Endothelial cell (in vitro differentiated cells): ENCODE data around the gene TRIM10. TPM values are rescaled to one million over a fixed set of nuclear protein-coding genes. Genes with fewer than 3 reads are reported as not detected.

ENCODE experiments used
- DNase-seq: peaks from one replicate; pipeline ENCODE4 v3.0.0; 2021; ENCODE audit warnings: low spot score
- H3K27ac Mint-ChIP-seq: one replicate; pipeline ENCODE4 v1.8.0; 2021; ENCODE audit warnings: mixed read lengths, inconsistent platforms; ENCODE audit not compliant: unreplicated experiment
- H3K27me3 Mint-ChIP-seq: one replicate; pipeline ENCODE4 v1.8.0; 2021; ENCODE audit warnings: mild to moderate bottlenecking, moderate library complexity, mixed read lengths, inconsistent platforms; ENCODE audit not compliant: unreplicated experiment
- H3K36me3 Mint-ChIP-seq: one replicate; pipeline ENCODE4 v1.8.0; 2021; ENCODE audit warnings: mild to moderate bottlenecking, low read depth, mixed read lengths, inconsistent platforms; ENCODE audit not compliant: unreplicated experiment
- H3K4me1 Mint-ChIP-seq: one replicate; pipeline ENCODE4 v1.8.0; 2021; ENCODE audit warnings: mild to moderate bottlenecking, mixed read lengths, inconsistent platforms; ENCODE audit not compliant: unreplicated experiment
- H3K4me3 Mint-ChIP-seq: one replicate; pipeline ENCODE4 v1.8.0; 2021; ENCODE audit warnings: mild to moderate bottlenecking, mixed read lengths, inconsistent platforms; ENCODE audit not compliant: unreplicated experiment
- H3K9me3 Mint-ChIP-seq: one replicate; pipeline ENCODE4 v1.8.0; 2021; ENCODE audit warnings: mixed read lengths, inconsistent platforms; ENCODE audit not compliant: unreplicated experiment
- CTCF ChIP-seq: fragments of 200-600 bp; sonication (generic); IDR thresholded peaks from one replicate; pipeline ENCODE4 v1.5.0; 2021; ENCODE audit warnings: antibody characterized with exemption; ENCODE audit not compliant: unreplicated experiment
- total RNA-seq: library from RNA; stranded (reverse); fragmentation: NEBNext Ultra II Directional; extraction: Animal tissue kit (Norgen Biotek cat#: 25700); gene quantifications from one replicate; pipeline ENCODE4 v1.2.1, GENCODE V29; 2021; ENCODE audit not compliant: unreplicated experiment

TRIM10 gene
- total RNA-seq, 1 donor from 2014 or later, result not detected

- no peaks in the 10 kb centered on the region for H3K9me3 Mint-ChIP-seq
- H3K4me3 Mint-ChIP-seq, result no peak overlapping the region
- peaks cover 4% of the 10 kb centered on the region for H3K4me1 Mint-ChIP-seq
- H3K27me3 Mint-ChIP-seq, result peaks cover 2% of the 10 kb centered on the region
- peaks cover 23% of the 10 kb centered on the region for H3K36me3 Mint-ChIP-seq
- TF ChIP-seq CTCF, result no peak
- DNase-seq, result no peak
- no peak overlapping the region for H3K27ac Mint-ChIP-seq
Observed at GRCh38 chr6:30196376-30196775, 35.4 kb upstream of the TRIM10 start.

- peaks cover 27% of the 10 kb centered on the region for H3K36me3 Mint-ChIP-seq
Observed at GRCh38 chr6:30195951-30196350, 34.9 kb upstream of the TRIM10 start.

GRCh38 chr6:30194797-30195690 is 34.0 kb upstream of the TRIM10 start:
- H3K4me1 Mint-ChIP-seq, result peaks cover 4% of the 10 kb centered on the region
- TF ChIP-seq CTCF, result no peak
- no peak overlapping the region for H3K27ac Mint-ChIP-seq
- H3K4me3 Mint-ChIP-seq, result no peak overlapping the region
- peaks cover 32% of the 10 kb centered on the region for H3K36me3 Mint-ChIP-seq
- H3K9me3 Mint-ChIP-seq, result no peaks in the 10 kb centered on the region
- no peak for DNase-seq
- peaks cover 2% of the 10 kb centered on the region for H3K27me3 Mint-ChIP-seq

More at GRCh38 chr6:30195951-30196350, 34.9 kb upstream of the TRIM10 start:
- no peak for TF ChIP-seq CTCF
- peaks cover 4% of the 10 kb centered on the region for H3K4me1 Mint-ChIP-seq
- no peak for DNase-seq
- no peak overlapping the region for H3K27ac Mint-ChIP-seq
- H3K27me3 Mint-ChIP-seq, result peaks cover 2% of the 10 kb centered on the region
- no peak overlapping the region for H3K4me3 Mint-ChIP-seq
- no peaks in the 10 kb centered on the region for H3K9me3 Mint-ChIP-seq

- no peak for TF ChIP-seq CTCF
- no peaks in the 10 kb centered on the region for H3K9me3 Mint-ChIP-seq
- H3K27me3 Mint-ChIP-seq, result no peaks in the 10 kb centered on the region
- H3K36me3 Mint-ChIP-seq, result peaks cover 29% of the 10 kb centered on the region
- no peak for DNase-seq
- H3K4me3 Mint-ChIP-seq, result no peak overlapping the region
- H3K4me1 Mint-ChIP-seq, result peaks cover under 1% of the 10 kb centered on the region
- no peak overlapping the region for H3K27ac Mint-ChIP-seq
Observed at GRCh38 chr6:30192076-30192475, 31.1 kb upstream of the TRIM10 start.

- Mint-ChIP-seq H3K4me3 (no peak overlapping the region), H3K27ac (no peak overlapping the region), H3K9me3 (no peaks in the 10 kb centered on the region), H3K36me3 (peaks cover 48% of the 10 kb centered on the region), H3K4me1 (no peaks in the 10 kb centered on the region), H3K27me3 (peaks cover 1% of the 10 kb centered on the region)
- no peak for TF ChIP-seq CTCF
- DNase-seq, result no peak
Observed at GRCh38 chr6:30188541-30188940, 27.5 kb upstream of the TRIM10 start.
